Common myeloid progenitor, CD34-positive (primary cell): ENCODE measurements around the gene ZNF146.
A peak's percentile ranks its signal among the peaks of the same experiment; 100 is the strongest.

Source experiments
- CTCF ChIA-PET: fragments of 350-600 bp; sonication (Branson Sonifier 250); formaldehyde crosslinking; loops from one replicate; lab custom pipeline; 2021; ENCODE audit warnings: antibody characterized with exemption; lab: Charles Lee
- POLR2A ChIA-PET: fragments of 350-600 bp; sonication (Branson Sonifier 250); formaldehyde crosslinking; loops from one replicate; lab custom pipeline; 2021; ENCODE audit warnings: antibody characterized with exemption; lab: Charles Lee
- DNase-seq, 3 donors: peaks; one replicate each; pipeline versions ENCODE4 v3.0.0 to v3.0.0-alpha.2; 2013
- H3K27ac ChIP-seq, 2 experiments: 1 replicate in 1 of 2; 2 replicates in 1 of 2; pipeline ENCODE4 v1.7.0; 2013; ENCODE audit warnings: inconsistent platforms in 2 of 2, low read length in 2 of 2, mild to moderate bottlenecking in 2 of 2, low read depth in 1 of 2, moderate library complexity in 1 of 2; ENCODE audit not compliant: severe bottlenecking in 2 of 2, insufficient read depth in 1 of 2, poor library complexity in 1 of 2
- H3K27me3 ChIP-seq, 5 experiments: replicated peaks in 2 of 5; 1 replicate in 3 of 5; 2 replicates in 2 of 5; pipeline versions ENCODE4 v1.6.1 to v1.7.0; 2013; ENCODE audit warnings: low read length in 4 of 5, mild to moderate bottlenecking in 2 of 5, moderate library complexity in 2 of 5, inconsistent platforms in 1 of 5; ENCODE audit not compliant: insufficient read depth in 5 of 5, control insufficient read depth in 4 of 5
- H3K36me3 ChIP-seq, 4 experiments: 1 replicate in 2 of 4; 2 replicates in 2 of 4; pipeline versions ENCODE4 v1.6.1 to v1.7.0; 2013; ENCODE audit warnings: low read length in 3 of 4, control low read depth in 1 of 4, mild to moderate bottlenecking in 1 of 4; ENCODE audit not compliant: control insufficient read depth in 4 of 4, insufficient read depth in 4 of 4
- H3K4me1 ChIP-seq, 4 experiments: 1 replicate in 3 of 4; 2 replicates in 1 of 4; pipeline versions ENCODE4 v1.6.1 to v1.7.1; 2013; ENCODE audit warnings: low read length in 3 of 4, mild to moderate bottlenecking in 3 of 4, control low read depth in 1 of 4, inconsistent platforms in 1 of 4, moderate library complexity in 1 of 4; ENCODE audit not compliant: control insufficient read depth in 4 of 4, insufficient read depth in 4 of 4; ENCODE audit errors: control extremely low read depth in 1 of 4
- H3K4me3 ChIP-seq, 7 experiments: 1 replicate in 4 of 7; 2 replicates in 3 of 7; pipeline versions ENCODE4 v1.5.1 to v1.7.0; 2013; ENCODE audit warnings: mild to moderate bottlenecking in 7 of 7, low read length in 6 of 7, moderate library complexity in 6 of 7, inconsistent platforms in 2 of 7, low read depth in 2 of 7, control low read depth in 1 of 7; ENCODE audit not compliant: insufficient read depth in 4 of 7, control insufficient read depth in 1 of 7; ENCODE audit errors: extremely low read depth in 1 of 7
- H3K9me3 ChIP-seq, 5 experiments: 1 replicate in 4 of 5; 2 replicates in 1 of 5; pipeline versions ENCODE4 v1.6.1 to v1.7.1; 2013; ENCODE audit warnings: low read length in 4 of 5, mild to moderate bottlenecking in 2 of 5, inconsistent platforms in 1 of 5, low read depth in 1 of 5, moderate library complexity in 1 of 5; ENCODE audit not compliant: control insufficient read depth in 4 of 5, insufficient read depth in 2 of 5; ENCODE audit errors: control extremely low read depth in 1 of 5
- WGBS: methylation state at CpG from one replicate; pipeline ENCODE4 v1.1.5; 2013; ENCODE audit not compliant: insufficient coverage; 5-methylcytosine and 5-hydroxymethylcytosine counted together

ZNF146 gene

GRCh38 chr19:36246006-36246481 is 31.1 kb downstream of the ZNF146 start:
- peak overlapping the region in 2 of 7 experiments; percentile 46 to 51 for H3K4me3 ChIP-seq
- CTCF ChIA-PET = no interaction called here
- 53% methylated on average over 27 of the region's 29 CpGs for WGBS
- POLR2A ChIA-PET = no interaction called here
- DNase-seq = no peak
- H3K4me1 ChIP-seq = no peaks in the 10 kb centered on the region
- H3K27me3 ChIP-seq = peaks cover 0 to 28% (median 6%) of the 10 kb centered on the region in 5 experiments
- peaks cover 0 to 5% (median 0%) of the 10 kb centered on the region in 4 experiments for H3K36me3 ChIP-seq
- no peak overlapping the region for H3K27ac ChIP-seq
- H3K9me3 ChIP-seq = peaks cover 4 to 53% (median 23%) of the 10 kb centered on the region in 5 experiments

DNA sequence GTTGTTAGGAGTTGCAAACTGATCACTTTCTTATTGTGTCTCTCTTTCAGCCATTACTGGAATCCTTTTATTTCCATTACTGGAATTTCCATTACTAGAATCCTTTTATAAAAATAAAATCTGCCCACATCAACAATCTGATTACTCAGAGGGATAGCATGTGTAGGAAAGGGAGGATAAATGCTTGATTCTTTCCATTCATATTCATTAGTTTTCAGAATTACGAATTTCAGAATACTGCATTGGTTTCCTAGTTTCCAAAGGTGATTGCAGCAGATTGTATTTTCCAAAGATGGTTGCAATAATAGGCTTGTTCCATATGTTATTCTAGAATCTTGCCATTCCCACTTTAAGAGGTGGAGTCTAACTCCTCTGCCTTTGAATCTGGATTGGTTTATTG is 37.1 kb downstream of the ZNF146 start:
- POLR2A ChIA-PET = no interaction called here

DNA sequence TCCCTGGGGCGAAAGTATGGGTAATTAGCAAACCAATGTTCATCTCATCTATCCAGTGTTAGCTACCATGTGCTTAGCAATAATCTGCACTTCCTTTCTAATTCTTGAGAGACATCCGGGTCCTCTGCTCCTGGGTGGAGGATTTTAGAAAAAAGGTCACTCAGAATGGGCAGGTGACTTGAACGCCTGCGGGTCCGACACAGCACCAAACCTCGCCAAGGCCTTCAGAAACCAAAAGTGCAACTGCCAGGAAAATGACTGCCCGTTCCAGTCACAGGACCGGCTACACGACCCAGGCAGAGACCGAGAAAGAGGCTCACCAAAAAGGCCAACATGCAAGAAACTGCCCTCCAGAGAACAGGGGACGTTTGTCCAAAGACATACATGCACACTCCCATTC is 39.9 kb downstream of the ZNF146 start:
- Histone ChIP-seq H3K9me3 (peaks cover 0 to 47% (median 15%) of the 10 kb centered on the region in 5 experiments), H3K36me3 (no peaks in the 10 kb centered on the region), H3K27me3 (peaks cover 0 to 4% (median 0%) of the 10 kb centered on the region in 5 experiments), H3K4me3 (no peak overlapping the region), H3K4me1 (no peaks in the 10 kb centered on the region), H3K27ac (no peak overlapping the region)
- DNase-seq = no peak
- POLR2A ChIA-PET = no interaction called here
- WGBS = over 99% methylated on average over 9 of the region's 11 CpGs
- CTCF ChIA-PET = no interaction called here

More for the DNA sequence above, 37.1 kb downstream of the ZNF146 start:
- DNase-seq = no peak
- Histone ChIP-seq H3K36me3 (no peaks in the 10 kb centered on the region), H3K4me3 (no peak overlapping the region), H3K4me1 (no peaks in the 10 kb centered on the region), H3K27me3 (no peaks in the 10 kb centered on the region), H3K27ac (no peak overlapping the region), H3K9me3 (peaks cover 3 to 51% (median 12%) of the 10 kb centered on the region in 5 experiments)
- no CpG with 5 or more reads among the region's 1 CpG for WGBS
- CTCF ChIA-PET = no interaction called here

DNA sequence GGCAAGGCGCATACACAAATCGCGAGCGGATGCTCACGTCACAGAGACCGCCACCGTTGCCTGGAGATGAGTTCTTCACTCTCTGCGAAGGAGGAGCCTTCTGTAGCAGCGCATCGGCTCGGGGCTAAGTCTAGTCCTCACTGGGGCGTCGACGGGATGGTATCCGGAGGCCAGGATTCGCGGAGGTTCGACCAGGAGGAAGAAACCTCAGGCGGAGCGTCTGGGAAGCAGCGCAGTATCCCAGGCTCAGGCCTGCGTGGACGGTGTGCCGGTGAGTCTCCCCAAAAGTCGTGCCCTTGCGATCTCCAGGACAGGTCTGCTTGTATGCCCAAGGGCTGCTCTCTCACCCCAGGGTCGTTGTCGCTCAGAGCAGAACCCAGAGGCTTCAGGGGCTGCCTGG is 40.4 kb downstream of the ZNF146 start:
- no peaks in the 10 kb centered on the region for H3K36me3 ChIP-seq
- ChIA-PET CTCF (no interaction called here), POLR2A (no interaction called here)
- H3K27me3 ChIP-seq = peaks cover 0 to 4% (median 0%) of the 10 kb centered on the region in 5 experiments
- DNase-seq = no peak
- 97% methylated on average over 28 of the region's 28 CpGs for WGBS
- H3K4me1 ChIP-seq = no peaks in the 10 kb centered on the region
- H3K4me3 ChIP-seq = no peak overlapping the region
- peaks cover 0 to 47% (median 15%) of the 10 kb centered on the region in 5 experiments for H3K9me3 ChIP-seq
- H3K27ac ChIP-seq = no peak overlapping the region

DNA sequence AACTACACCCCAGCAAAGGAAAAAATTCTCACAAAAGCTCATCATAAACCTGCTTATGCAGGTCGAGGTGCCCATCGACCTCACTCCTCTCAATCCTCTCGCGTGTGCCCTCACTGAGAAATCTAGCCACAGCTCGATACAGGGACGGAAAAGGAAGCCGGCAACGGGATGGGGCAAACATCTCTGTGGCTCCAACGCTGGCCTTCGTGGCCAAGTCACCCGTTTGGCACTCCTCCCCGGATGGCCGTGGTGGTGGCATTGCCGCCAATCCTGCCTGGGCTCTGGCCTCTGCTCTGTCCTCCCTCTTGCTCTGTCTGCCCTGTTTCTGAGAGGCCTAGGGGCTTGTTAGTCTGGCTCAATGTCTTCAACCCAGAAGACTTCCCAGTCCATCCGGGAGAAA is 41.2 kb downstream of the ZNF146 start:
- H3K4me3 ChIP-seq = no peak overlapping the region
- H3K27ac ChIP-seq = no peak overlapping the region
- H3K4me1 ChIP-seq = no peaks in the 10 kb centered on the region
- DNase-seq = no peak
- ChIA-PET POLR2A (no interaction called here), CTCF (no interaction called here)
- H3K27me3 ChIP-seq = peaks cover 0 to 4% (median 0%) of the 10 kb centered on the region in 5 experiments
- H3K9me3 ChIP-seq = peaks cover 0 to 47% (median 13%) of the 10 kb centered on the region in 5 experiments
- H3K36me3 ChIP-seq = no peaks in the 10 kb centered on the region
- WGBS = 98% methylated on average over 15 of the region's 15 CpGs

DNA sequence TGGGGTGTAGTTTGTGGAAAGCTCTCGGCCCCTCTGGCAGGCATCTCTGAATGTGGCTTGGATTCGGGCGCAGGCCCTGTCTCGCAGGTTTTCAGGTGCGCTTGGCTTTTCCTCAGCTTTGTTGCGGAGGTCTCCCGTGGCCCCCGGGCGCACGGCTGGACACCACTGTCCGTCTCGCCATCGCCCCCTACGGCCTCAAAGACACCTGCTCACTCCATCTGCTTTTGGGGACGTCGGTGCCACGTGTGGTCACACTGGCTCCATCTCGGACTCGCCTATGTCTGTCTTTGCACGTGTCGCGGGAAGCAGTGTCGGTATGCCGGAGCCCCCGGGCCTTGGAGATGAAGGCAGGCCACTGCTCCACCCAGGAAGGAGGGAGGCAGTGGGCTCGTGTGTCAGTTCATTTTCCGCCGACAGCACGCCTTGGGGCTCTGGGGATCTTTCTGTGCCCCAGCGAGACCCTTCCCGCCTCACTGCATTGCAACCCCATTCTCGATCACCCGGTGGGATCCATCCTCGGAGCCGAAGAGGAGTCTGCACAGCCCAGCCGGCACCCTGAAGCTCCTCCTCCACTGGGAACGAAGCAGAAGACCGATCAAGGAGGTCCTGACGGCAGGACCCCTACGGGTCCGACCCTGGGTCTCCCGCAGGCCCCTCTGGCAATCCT is 42.1 kb downstream of the ZNF146 start:
- no peak overlapping the region for H3K27ac ChIP-seq
- DNase-seq = no peak
- peak overlapping the region in 5 of 7 experiments; percentile 2 to 48 (median 31) for H3K4me3 ChIP-seq
- 67% methylated on average over 41 of the region's 42 CpGs for WGBS
- ChIA-PET CTCF (no interaction called here), POLR2A (no interaction called here)
- H3K36me3 ChIP-seq = no peaks in the 10 kb centered on the region
- H3K9me3 ChIP-seq = peaks cover 0 to 44% (median 13%) of the 10 kb centered on the region in 5 experiments
- H3K4me1 ChIP-seq = no peaks in the 10 kb centered on the region
- peaks cover 0 to 4% (median 0%) of the 10 kb centered on the region in 5 experiments for H3K27me3 ChIP-seq

DNA sequence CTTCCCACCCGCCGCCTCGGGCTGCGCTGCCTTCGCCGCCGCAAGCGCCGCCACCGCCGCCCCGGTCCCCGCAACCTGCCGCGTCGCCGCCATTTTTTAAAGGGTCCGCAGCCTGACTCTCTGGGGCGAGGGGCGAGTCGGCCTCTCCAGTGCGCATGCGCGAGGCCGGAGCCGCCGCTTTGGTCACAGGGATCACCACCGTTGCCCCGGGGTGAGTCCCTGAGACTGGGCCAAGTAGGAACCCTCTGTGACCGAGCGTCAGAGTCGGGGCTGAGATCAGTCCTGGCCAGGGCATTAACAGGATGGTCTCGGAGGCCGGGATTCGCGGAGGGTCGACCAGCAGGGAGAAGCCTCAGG is 42.6 kb downstream of the ZNF146 start:
- Histone ChIP-seq H3K4me1 (no peaks in the 10 kb centered on the region), H3K4me3 (peak overlapping the region in 5 of 7 experiments; percentile 2 to 48 (median 31)), H3K27ac (no peak overlapping the region), H3K9me3 (peaks cover 0 to 41% (median 13%) of the 10 kb centered on the region in 5 experiments), H3K36me3 (no peaks in the 10 kb centered on the region), H3K27me3 (peaks cover 0 to 4% (median 0%) of the 10 kb centered on the region in 5 experiments)
- DNase-seq = no peak
- 21% methylated on average over 32 of the region's 37 CpGs for WGBS
- POLR2A ChIA-PET = no interaction called here
- CTCF ChIA-PET = no interaction called here
